ENCODE data around the gene RIC3.

Gene RIC3

DNA sequence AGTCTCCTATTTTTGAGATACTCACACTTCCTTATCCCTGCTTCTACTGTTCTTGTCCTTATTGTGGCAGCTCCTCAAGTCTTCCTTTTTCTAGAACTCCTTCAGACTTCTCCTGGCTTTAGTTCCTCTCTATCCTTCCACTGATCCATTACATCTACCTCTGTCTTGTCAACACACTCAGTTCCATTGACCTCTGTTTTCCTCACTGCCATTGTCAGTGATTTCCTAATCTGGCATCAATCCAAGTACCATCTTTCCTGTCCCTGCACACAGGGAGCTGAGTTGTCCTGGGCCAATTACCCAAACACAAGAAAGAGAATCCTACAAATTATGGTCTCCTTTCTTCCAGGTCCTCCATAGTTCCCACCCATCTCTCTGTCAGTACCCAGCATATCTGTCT lies 27.9 kb upstream of the RIC3 start:
- no peaks in the 10 kb centered on the region for H3K9me2 ChIP-seq (replicated peaks; ENCODE audit: insufficient read depth, low read length)
- H3K4me2 ChIP-seq (ENCODE audit: low read depth, low read length, poor library complexity, severe bottlenecking), result no peak overlapping the region
- H3K9ac ChIP-seq (ENCODE audit: low read length), result no peak overlapping the region
- no peak overlapping the region for H3K4me3 ChIP-seq (ENCODE audit: insufficient read depth, low read length, poor library complexity, severe bottlenecking)
- H2AFZ ChIP-seq (ENCODE audit: low read depth, low read length, severe bottlenecking), result no peak overlapping the region
- no peak overlapping the region for H3K27ac ChIP-seq (ENCODE audit: low read depth, low read length)
- no peaks in the 10 kb centered on the region for H4K20me1 ChIP-seq (ENCODE audit: low read depth, low read length)
- no peaks in the 10 kb centered on the region for H3K36me3 ChIP-seq (ENCODE audit: low read length)
- no peaks in the 10 kb centered on the region for H3K27me3 ChIP-seq (ENCODE audit: low read length)
- no peaks in the 10 kb centered on the region for H3K79me2 ChIP-seq (ENCODE audit: insufficient read depth, low read length)
- no peaks in the 10 kb centered on the region for H3F3A ChIP-seq (ENCODE audit: insufficient read depth)
- TF ChIP-seq EZH2phosphoT487 (conservative IDR thresholded peaks at IDR 0.05; ENCODE audit: low read length), result no peak
- TF ChIP-seq, protein P1, sequence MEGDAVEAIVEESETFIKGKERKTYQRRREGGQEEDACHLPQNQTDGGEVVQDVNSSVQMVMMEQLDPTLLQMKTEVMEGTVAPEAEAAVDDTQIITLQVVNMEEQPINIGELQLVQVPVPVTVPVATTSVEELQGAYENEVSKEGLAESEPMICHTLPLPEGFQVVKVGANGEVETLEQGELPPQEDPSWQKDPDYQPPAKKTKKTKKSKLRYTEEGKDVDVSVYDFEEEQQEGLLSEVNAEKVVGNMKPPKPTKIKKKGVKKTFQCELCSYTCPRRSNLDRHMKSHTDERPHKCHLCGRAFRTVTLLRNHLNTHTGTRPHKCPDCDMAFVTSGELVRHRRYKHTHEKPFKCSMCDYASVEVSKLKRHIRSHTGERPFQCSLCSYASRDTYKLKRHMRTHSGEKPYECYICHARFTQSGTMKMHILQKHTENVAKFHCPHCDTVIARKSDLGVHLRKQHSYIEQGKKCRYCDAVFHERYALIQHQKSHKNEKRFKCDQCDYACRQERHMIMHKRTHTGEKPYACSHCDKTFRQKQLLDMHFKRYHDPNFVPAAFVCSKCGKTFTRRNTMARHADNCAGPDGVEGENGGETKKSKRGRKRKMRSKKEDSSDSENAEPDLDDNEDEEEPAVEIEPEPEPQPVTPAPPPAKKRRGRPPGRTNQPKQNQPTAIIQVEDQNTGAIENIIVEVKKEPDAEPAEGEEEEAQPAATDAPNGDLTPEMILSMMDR (IDR thresholded peaks at IDR 0.05; ENCODE audit: insufficient read depth, low read length, poor library complexity, severe bottlenecking), result no peak
- H3K9me3 ChIP-seq (ENCODE audit: insufficient read depth, low read length), result no peaks in the 10 kb centered on the region

DNA sequence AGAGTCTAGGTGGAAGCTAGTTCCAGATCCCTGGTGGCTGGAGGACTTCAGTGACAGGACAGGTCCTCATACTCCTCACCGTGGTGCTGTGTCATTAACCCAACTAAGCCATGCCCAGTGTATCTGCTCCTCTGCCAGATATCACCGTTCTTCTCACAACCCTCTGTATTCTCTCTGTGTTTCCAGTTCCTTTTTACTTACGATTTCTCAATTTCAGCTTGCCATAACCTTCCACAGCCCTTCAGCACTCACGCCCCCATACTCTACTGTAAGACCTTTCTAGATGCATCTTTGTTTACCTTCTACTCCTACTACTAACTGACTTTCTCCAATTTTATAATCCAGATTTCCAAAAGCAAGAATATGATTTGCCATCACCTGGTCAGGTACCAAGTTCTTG lies 26.1 kb upstream of the RIC3 start:
- Histone ChIP-seq H3K27ac (ENCODE audit: low read depth, low read length) (no peak overlapping the region), H4K20me1 (ENCODE audit: low read depth, low read length) (no peaks in the 10 kb centered on the region), H3K9ac (ENCODE audit: low read length) (no peak overlapping the region), H3K27me3 (ENCODE audit: low read length) (no peaks in the 10 kb centered on the region), H3K4me2 (ENCODE audit: low read depth, low read length, poor library complexity, severe bottlenecking) (no peak overlapping the region), H3K9me2 (replicated peaks; ENCODE audit: insufficient read depth, low read length) (no peaks in the 10 kb centered on the region), H3K4me3 (ENCODE audit: insufficient read depth, low read length, poor library complexity, severe bottlenecking) (no peak overlapping the region), H2AFZ (ENCODE audit: low read depth, low read length, severe bottlenecking) (no peak overlapping the region), H3F3A (ENCODE audit: insufficient read depth) (no peaks in the 10 kb centered on the region), H3K9me3 (ENCODE audit: insufficient read depth, low read length) (no peaks in the 10 kb centered on the region), H3K36me3 (ENCODE audit: low read length) (no peaks in the 10 kb centered on the region), H3K79me2 (ENCODE audit: insufficient read depth, low read length) (no peaks in the 10 kb centered on the region)
- no peak for TF ChIP-seq EZH2phosphoT487 (conservative IDR thresholded peaks at IDR 0.05; ENCODE audit: low read length)
- TF ChIP-seq, protein P1 (IDR thresholded peaks at IDR 0.05; ENCODE audit: insufficient read depth, low read length, poor library complexity, severe bottlenecking), result no peak

DNA sequence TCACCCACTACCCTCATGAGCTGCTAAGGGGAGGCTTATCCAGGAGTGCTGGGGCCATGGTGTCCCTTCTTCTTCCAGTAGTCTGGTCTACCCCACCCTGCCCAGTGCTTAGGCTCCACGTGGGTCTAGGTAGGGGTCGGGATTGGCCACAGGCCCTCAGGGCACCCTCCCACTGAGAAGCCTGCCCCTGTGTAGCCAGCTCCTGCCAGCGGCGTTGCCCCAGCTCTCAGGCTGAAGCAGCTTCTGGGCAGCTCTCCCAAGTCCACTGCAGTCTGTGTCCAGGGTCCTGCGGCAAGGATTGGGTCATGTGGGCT lies 24.0 kb upstream of the RIC3 start:
- Histone ChIP-seq H3K9me2 (replicated peaks; ENCODE audit: insufficient read depth, low read length) (no peaks in the 10 kb centered on the region), H3K4me3 (ENCODE audit: insufficient read depth, low read length, poor library complexity, severe bottlenecking) (no peak overlapping the region), H4K20me1 (ENCODE audit: low read depth, low read length) (no peaks in the 10 kb centered on the region), H3K27me3 (ENCODE audit: low read length) (no peaks in the 10 kb centered on the region), H3K9ac (ENCODE audit: low read length) (no peak overlapping the region), H3F3A (ENCODE audit: insufficient read depth) (no peaks in the 10 kb centered on the region), H3K27ac (ENCODE audit: low read depth, low read length) (no peak overlapping the region), H3K9me3 (ENCODE audit: insufficient read depth, low read length) (no peaks in the 10 kb centered on the region), H3K79me2 (ENCODE audit: insufficient read depth, low read length) (no peaks in the 10 kb centered on the region), H2AFZ (ENCODE audit: low read depth, low read length, severe bottlenecking) (no peak overlapping the region), H3K36me3 (ENCODE audit: low read length) (no peaks in the 10 kb centered on the region), H3K4me2 (ENCODE audit: low read depth, low read length, poor library complexity, severe bottlenecking) (no peak overlapping the region)
- TF ChIP-seq, protein P1 (IDR thresholded peaks at IDR 0.05; ENCODE audit: insufficient read depth, low read length, poor library complexity, severe bottlenecking), result no peak
- TF ChIP-seq EZH2phosphoT487 (conservative IDR thresholded peaks at IDR 0.05; ENCODE audit: low read length), result no peak
